Mononuclear cell (primary cell): ENCODE data around the gene MAST2. TPM values are rescaled to one million over a fixed set of nuclear protein-coding genes. Genes with fewer than 3 reads are reported as not detected.

ENCODE experiments used
- H3K27me3 ChIP-seq: 2 replicates; pipeline ENCODE4 v1.6.0; 2011; ENCODE audit warnings: low read length, control low read depth; ENCODE audit not compliant: insufficient read depth
- H3K4me1 ChIP-seq: 2 replicates; pipeline ENCODE4 v1.5.1; 2011; ENCODE audit warnings: mild to moderate bottlenecking, low read length, control low read depth; ENCODE audit not compliant: insufficient read depth
- H3K4me3 ChIP-seq: 2 replicates; pipeline ENCODE4 v1.5.1; 2011; ENCODE audit warnings: mild to moderate bottlenecking, low read length, moderate library complexity
- H3K9me3 ChIP-seq: 2 replicates; pipeline ENCODE4 v1.5.1; 2011; ENCODE audit warnings: low read depth, mild to moderate bottlenecking, control low read depth, low read length
- total RNA-seq: library from RNA; depleted of rRNA; stranded (reverse); fragments of >200 nt; gene quantifications from one replicate; pipeline ENCODE4 v1.2.3, GENCODE V29; 2012

The MAST2 gene
- total RNA-seq, 1 donor, result 3.9 TPM

DNA sequence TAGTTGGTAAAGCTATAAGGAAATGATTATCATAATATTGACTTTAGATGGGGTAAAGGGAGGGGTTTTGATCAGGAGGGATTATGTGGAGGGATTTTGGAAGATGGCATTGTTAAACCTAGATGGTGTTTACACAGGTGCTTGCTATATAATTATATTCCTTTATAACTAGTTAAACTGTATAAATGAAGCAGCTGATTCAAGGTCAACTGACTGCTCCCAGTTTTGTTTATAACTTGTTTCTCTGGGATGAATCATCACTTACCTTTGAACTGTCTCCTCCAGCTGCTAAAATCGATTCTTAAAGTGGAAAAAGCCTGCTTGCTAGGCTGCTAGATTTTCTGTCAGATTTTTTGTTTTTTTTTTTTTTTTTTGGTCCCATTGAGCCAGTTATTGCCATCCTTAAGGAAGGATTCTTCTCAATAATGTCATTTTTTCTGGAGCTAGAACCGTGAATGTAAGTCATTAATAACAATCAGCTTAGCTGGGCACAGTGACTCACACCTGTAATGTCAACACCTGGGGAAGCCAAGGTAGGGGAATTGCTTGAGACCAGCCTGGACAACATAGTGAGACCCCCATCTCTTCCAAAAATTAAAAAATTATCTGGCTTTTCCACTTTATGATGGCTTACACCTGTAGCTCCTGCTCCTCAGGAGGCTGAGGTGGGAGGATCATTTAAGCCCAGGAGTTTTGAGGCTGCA is 175.8 kb downstream of the MAST2 start:
- no peaks in the 10 kb centered on the region for H3K4me1 ChIP-seq
- H3K27me3 ChIP-seq, result no peaks in the 10 kb centered on the region
- no peaks in the 10 kb centered on the region for H3K9me3 ChIP-seq
- H3K4me3 ChIP-seq, result no peak overlapping the region

DNA sequence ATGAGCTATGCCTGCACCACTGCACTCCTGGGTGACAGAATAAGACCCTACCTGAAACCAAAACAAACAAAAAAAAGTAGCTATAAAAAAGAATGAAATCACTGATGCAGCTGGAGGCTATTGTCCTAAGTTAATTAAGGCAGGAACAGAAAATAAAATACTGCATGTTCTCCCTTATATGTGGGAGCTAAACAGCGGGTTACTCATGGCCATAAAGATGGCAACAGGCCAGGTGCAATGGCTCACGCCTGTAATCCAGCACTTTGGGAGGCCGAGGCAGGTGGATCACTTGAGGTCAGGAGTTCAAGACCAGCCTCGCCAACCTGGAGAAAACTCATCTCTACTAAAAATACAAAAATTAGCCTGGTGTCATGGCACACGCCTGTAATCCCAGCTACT is 176.4 kb downstream of the MAST2 start:
- H3K4me1 ChIP-seq, result no peaks in the 10 kb centered on the region
- no peaks in the 10 kb centered on the region for H3K27me3 ChIP-seq
- no peaks in the 10 kb centered on the region for H3K9me3 ChIP-seq
- H3K4me3 ChIP-seq, result no peak overlapping the region

DNA sequence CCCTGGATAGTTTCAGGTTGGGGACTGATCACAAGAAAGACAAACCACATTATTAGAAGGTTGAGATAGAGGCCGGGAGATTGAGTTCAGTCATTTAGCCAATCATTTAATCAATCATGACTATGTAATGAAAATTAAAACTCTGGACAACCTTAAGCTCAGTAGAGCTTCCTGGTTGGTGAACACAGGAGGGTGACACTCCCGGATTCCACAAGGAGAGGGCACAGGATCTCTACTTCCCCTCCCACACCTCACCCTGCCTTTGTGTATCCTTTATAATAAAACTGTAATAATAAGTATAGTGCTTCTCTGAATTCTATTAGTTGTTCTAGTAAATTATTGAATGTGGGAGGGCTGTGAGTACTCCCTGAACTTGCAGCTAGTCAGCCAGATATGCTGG is 178.9 kb downstream of the MAST2 start:
- Histone ChIP-seq H3K9me3 (no peaks in the 10 kb centered on the region), H3K4me3 (no peak overlapping the region), H3K4me1 (no peaks in the 10 kb centered on the region), H3K27me3 (no peaks in the 10 kb centered on the region)

DNA sequence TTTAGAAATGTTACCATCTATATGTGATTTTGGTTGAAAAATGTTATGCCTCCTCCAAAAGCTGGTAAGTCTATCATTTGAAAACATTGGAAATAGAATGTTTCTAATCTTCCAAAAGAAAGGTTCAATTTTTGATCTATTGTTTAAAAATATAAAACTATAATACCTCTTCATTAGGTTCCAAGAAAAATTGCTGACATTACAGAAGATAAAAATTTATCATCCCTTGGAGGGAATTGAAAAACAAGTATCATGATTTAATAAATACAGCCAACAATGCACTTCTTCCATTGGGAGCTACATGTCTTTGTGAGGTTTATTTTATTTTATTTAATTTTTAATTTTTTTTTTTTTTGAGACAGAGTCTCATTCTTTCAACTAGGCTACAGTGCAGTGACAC is 180.6 kb downstream of the MAST2 start:
- no peaks in the 10 kb centered on the region for H3K4me1 ChIP-seq
- H3K4me3 ChIP-seq, result no peak overlapping the region
- no peaks in the 10 kb centered on the region for H3K27me3 ChIP-seq
- H3K9me3 ChIP-seq, result no peaks in the 10 kb centered on the region

DNA sequence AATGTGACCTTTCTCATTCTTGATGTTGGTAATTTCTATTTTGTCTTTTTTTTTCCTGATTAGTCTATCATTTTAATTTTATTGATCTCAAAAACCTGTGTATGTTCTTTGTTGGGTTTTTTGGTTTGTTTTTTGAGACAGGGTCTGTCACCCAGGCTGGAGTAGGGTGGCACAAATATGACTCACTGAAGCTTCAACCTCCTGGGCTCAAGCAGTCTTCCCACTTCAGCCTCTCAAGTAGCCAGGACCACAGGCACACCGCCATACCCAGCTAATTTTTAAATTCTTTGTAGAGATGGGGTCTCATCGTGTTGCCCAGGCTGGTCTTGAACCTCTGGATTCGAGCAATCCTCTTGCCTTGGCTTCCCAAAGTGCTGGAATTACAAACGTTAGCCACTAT is 183.8 kb downstream of the MAST2 start:
- no peaks in the 10 kb centered on the region for H3K27me3 ChIP-seq
- H3K4me1 ChIP-seq, result peaks cover 4% of the 10 kb centered on the region
- no peak overlapping the region for H3K4me3 ChIP-seq
- no peaks in the 10 kb centered on the region for H3K9me3 ChIP-seq

DNA sequence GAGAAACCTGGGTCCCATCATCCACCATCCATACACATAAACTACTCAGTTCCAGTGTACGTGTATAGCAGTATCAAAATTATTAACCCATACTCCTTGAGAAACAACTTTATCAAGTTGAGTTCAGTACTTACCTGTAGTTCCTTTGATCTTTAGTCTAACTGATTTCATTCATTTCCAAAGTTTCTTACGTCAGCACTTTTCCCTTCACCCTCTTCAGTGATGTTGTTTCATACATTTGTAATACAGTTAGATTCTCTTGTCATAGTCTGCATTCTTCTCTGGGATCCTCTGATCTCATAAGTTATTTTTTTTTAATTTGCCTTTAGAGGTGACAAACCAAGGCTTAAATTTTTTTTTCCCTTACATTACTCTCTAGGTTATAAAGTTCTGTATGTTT is 185.8 kb downstream of the MAST2 start:
- Histone ChIP-seq H3K4me3 (no peak overlapping the region), H3K9me3 (no peaks in the 10 kb centered on the region), H3K4me1 (peaks cover 4% of the 10 kb centered on the region), H3K27me3 (no peaks in the 10 kb centered on the region)

DNA sequence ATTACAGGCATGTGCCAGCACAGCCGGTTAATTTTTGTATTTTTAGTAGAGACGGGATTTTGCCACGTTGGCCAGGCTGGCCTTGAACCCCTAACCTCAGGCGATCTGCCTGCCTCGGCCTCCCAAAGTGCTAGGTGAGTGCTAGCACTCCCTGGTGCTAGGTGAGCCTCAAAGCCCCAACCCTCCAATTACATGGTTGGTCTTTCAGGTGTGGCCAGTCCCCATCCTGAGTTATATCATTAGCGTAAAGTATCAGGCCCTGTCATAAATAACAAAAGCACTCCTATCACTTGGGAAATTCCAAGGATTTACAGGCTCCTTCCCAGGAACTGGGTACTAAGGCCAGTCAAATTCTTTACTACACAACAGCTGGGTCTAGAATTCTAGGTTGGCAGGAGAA is 191.0 kb downstream of the MAST2 start:
- no peaks in the 10 kb centered on the region for H3K27me3 ChIP-seq
- H3K9me3 ChIP-seq, result no peaks in the 10 kb centered on the region
- H3K4me3 ChIP-seq, result no peak overlapping the region
- H3K4me1 ChIP-seq, result peaks cover 4% of the 10 kb centered on the region

DNA sequence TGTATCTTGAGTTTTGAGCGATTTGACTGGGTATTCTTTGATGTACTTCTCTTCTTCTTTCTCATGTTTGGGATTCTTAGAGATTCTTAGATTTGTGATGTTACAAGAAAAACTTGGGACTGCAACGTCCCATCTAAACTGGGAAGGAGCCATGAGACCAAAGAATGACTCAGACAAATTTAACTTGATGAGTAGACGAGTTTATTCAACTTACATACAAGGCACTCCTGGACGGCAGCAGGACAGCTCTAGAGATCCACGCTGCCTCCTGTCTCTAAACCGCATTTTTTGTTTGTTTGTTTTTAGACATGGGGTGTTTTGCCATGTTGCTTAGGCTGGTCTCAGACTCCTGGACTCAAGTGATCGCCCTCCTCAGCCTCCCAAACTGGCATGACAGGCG is 191.9 kb downstream of the MAST2 start:
- Histone ChIP-seq H3K27me3 (no peaks in the 10 kb centered on the region), H3K4me3 (no peak overlapping the region)

DNA sequence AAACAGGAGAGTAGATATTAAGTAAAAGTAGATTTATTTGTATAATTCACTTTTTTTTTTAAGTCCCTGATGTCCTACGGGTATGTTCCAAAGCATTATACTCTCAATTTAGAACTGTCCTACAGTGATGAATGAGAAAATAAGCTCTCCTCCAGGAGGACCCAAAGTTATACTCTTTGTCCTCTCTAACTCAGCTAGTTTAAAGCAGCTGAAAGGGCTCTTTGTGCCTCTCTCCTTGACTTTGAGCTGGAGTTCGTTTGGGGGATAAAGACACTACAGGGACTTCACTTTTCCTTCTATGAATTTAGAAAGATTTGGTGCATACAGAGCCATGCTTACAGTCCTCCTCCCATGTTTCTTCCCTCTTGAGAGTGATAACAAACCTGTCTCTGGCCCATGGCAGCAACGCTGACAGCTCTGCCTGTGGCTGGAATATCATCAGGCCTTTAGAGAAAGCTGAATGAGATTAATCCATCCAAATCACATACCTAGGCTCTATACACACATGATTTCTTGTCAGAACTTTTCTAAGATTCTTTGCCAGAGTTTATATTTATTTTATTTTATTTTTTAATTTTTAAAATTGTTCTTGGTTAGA is 194.7 kb downstream of the MAST2 start:
- H3K9me3 ChIP-seq, result no peaks in the 10 kb centered on the region
- H3K4me1 ChIP-seq, result peaks cover 21% of the 10 kb centered on the region
- no peak overlapping the region for H3K4me3 ChIP-seq
- H3K27me3 ChIP-seq, result no peaks in the 10 kb centered on the region

More for the DNA sequence above, 191.9 kb downstream of the MAST2 start:
- Histone ChIP-seq H3K4me1 (peaks cover 4% of the 10 kb centered on the region), H3K9me3 (no peaks in the 10 kb centered on the region)

DNA sequence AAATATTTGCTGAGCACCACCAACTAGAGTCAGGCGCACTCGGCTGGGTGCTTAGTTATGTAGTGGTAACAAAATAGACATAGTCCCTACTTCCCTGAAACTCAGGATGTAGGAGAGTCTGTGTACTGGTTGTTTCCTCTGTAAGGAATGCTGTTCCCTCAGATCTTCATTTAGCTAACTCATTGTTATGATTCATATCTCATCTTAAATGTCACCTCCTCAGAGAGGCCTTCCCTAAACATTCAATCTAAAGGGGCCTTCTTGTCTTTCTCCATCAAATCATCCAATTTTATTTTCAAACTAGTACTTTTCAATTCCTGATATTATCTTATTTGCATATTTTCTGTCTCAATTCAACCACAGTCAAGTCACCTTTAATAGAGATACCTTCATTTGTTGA is 196.1 kb downstream of the MAST2 start:
- Histone ChIP-seq H3K4me1 (peaks cover 31% of the 10 kb centered on the region), H3K4me3 (no peak overlapping the region), H3K27me3 (no peaks in the 10 kb centered on the region), H3K9me3 (no peaks in the 10 kb centered on the region)

DNA sequence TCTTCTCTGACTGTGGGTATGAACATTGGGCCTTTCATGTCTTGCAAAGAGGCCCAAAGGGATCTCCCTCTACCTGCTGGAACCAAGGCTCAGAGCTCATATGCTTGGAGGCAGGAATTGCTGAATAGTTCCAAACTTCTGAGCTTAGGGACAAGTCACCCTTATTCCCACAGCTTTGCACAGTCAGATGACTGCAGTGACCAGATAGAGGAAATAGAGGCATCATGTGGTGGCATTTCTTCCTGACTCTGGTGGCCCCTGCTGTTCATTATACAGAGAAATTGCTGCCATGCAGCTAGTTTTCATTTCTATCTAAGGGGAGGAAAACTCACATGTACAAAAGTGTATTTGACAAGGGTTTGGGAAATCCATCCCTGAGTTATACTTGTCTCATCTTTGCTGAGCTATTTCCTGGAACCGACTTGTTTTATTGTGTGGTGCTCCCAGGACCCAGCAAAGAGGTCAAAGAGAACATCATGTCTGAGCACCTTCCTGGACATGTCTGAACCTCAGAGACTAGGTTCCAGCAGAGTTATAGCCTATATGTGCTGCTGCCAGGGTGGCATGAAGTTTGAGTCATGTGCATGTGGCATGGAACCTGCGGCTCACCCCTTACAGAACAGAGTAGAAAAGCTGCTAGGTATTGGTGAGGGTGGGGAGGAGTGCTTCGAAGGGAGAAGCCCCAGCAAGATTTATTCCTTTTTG is 197.8 kb downstream of the MAST2 start:
- no peak overlapping the region for H3K4me3 ChIP-seq
- H3K4me1 ChIP-seq, result peaks cover 31% of the 10 kb centered on the region
- no peaks in the 10 kb centered on the region for H3K27me3 ChIP-seq
- no peaks in the 10 kb centered on the region for H3K9me3 ChIP-seq

DNA sequence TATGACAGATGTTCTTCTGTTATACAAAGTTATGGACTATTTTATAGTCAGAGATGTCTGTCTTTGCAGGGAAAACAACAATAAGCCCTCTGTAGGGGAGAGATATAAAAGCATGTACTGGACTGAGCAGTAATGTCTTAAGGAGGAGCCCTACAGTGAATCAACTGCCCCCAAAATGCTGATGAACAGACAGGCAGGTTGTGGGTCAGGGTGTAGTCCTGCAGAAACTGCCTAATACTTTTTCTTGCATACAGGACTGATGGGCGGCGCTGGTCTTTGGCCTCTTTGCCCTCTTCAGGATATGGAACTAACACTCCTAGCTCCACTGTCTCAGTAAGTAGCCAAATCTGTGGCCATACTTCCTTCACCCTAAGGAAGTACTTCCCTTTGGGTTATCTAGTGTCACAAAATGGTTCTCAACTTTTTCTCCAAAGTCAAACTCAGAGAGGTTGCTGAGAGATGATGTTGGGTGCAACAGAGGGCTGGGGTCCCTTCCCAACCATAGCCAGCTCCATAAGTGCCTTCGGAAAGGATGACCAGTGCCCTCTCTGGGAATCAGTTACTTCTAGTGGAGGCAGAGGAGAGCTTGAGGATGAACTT is 199.2 kb downstream of the MAST2 start:
- no peak overlapping the region for H3K4me3 ChIP-seq
- H3K9me3 ChIP-seq, result no peaks in the 10 kb centered on the region
- H3K4me1 ChIP-seq, result peaks cover 31% of the 10 kb centered on the region
- H3K27me3 ChIP-seq, result no peaks in the 10 kb centered on the region

DNA sequence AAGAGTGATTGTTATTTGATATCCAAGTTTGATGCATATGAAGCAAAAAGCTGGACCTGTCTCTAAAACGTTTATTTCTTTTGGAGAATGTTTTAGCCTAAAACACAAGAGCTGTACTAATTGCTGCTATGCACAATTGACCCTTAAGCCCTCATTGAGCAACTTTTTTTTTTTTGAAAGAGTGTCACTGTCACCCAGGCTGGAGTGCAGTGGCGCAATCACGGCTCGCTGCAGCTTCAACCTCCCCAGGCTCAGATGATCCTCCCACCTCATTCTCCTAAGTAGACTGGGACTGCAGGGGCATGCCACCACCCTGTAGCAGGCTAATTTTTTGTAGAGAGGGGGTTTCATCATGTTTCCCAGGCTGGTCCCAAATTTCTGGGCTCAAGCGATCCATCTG is 199.9 kb downstream of the MAST2 start:
- Histone ChIP-seq H3K4me1 (peaks cover 31% of the 10 kb centered on the region), H3K4me3 (no peak overlapping the region), H3K9me3 (no peaks in the 10 kb centered on the region), H3K27me3 (no peaks in the 10 kb centered on the region)

DNA sequence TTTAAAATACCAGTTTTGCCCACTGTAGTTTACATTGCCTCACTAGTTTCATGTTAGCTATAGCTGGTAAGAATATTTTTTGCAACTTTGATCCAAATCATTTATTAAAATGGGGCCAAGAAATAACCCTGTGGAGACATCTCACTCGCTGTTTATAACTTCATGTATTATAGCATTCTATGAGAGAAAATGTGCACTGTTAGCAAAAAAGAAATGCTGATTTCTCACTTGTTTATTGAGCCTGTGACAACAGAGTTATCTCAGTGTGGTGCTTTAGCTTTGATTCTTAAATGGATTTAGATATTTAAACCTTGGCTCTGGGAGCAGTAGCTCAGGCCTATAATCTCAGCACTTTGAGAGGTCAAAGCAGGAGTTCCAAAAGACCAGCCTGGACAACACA is 201.1 kb downstream of the MAST2 start:
- H3K4me3 ChIP-seq, result no peak overlapping the region
- H3K9me3 ChIP-seq, result no peaks in the 10 kb centered on the region
- H3K27me3 ChIP-seq, result no peaks in the 10 kb centered on the region
- peaks cover 31% of the 10 kb centered on the region for H3K4me1 ChIP-seq

DNA sequence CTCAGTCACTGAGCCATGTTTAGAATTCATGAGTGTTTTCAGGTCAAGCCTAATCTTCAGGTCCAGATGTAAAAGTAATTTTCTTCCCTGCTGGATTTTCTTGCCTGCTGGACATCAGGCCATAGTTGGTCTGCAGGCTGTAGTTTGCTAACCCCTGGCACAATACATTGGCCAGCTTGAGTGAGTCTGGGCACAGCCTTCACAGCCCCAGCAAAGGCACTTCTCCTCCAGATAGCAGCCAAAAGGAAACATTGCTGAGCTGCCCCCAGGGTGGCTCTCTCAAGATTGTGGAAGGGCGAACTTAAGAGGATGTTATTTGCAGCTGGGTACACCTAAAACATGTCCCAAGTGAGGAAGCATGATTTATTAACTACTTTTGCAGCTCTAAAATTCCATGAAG is 202.2 kb downstream of the MAST2 start:
- H3K27me3 ChIP-seq, result no peaks in the 10 kb centered on the region
- H3K4me1 ChIP-seq, result peaks cover 31% of the 10 kb centered on the region
- no peaks in the 10 kb centered on the region for H3K9me3 ChIP-seq
- H3K4me3 ChIP-seq, result no peak overlapping the region
